Endodermal cell (in vitro differentiated cells): ENCODE measurements around the gene TAMM41. TPM values are rescaled to one million over a fixed set of nuclear protein-coding genes. Genes with fewer than 3 reads are reported as not detected.
"Not testable (repeated sequence)": the region's sequence is repeated elsewhere in the genome, so short reads cannot be mapped to it uniquely, and the experiment has no call there.

Experiments used
- DNase-seq: peaks from one replicate; pipeline ENCODE4 v3.0.0-alpha.2; 2017
- H3K27ac ChIP-seq: 2 replicates; pipeline ENCODE4 v1.5.1; 2013; ENCODE audit warnings: mild to moderate bottlenecking, low read depth, low read length, moderate library complexity
- H3K27me3 ChIP-seq: 2 replicates; pipeline ENCODE4 v1.6.1; 2013; ENCODE audit warnings: mild to moderate bottlenecking, low read length, moderate library complexity; ENCODE audit not compliant: insufficient read depth, control insufficient read depth, poor library complexity, severe bottlenecking
- H3K36me3 ChIP-seq: 2 replicates; pipeline ENCODE4 v1.7.0; 2013; ENCODE audit warnings: mild to moderate bottlenecking, low read length, moderate library complexity; ENCODE audit not compliant: control insufficient read depth, insufficient read depth
- H3K4me1 ChIP-seq: one replicate; pipeline ENCODE4 v1.7.0; 2013; ENCODE audit warnings: low read length; ENCODE audit not compliant: control insufficient read depth, insufficient read depth
- H3K4me3 ChIP-seq: 2 replicates; pipeline ENCODE4 v1.5.1; 2013; ENCODE audit warnings: mild to moderate bottlenecking, low read length, moderate library complexity
- H3K9ac ChIP-seq: 2 replicates; pipeline ENCODE4 v1.6.1; 2013; ENCODE audit warnings: mild to moderate bottlenecking, low read length, moderate library complexity; ENCODE audit not compliant: poor library complexity, severe bottlenecking; ENCODE audit errors: extremely low read depth
- H3K9me3 ChIP-seq: 2 replicates; pipeline ENCODE4 v1.6.1; 2013; ENCODE audit warnings: mild to moderate bottlenecking, low read length, moderate library complexity; ENCODE audit not compliant: control insufficient read depth
- H3K27ac Mint-ChIP-seq: 2 replicates; pipeline ENCODE4 v1.8.0; 2020; ENCODE audit warnings: mixed read lengths
- H3K27me3 Mint-ChIP-seq: 2 replicates; pipeline ENCODE4 v1.8.0; 2021; ENCODE audit warnings: mild to moderate bottlenecking, mixed read lengths; ENCODE audit not compliant: insufficient read depth
- H3K36me3 Mint-ChIP-seq: 2 replicates; pipeline ENCODE4 v1.8.0; 2020; ENCODE audit warnings: low read depth, mixed read lengths
- H3K4me1 Mint-ChIP-seq: 2 replicates; pipeline ENCODE4 v1.8.0; 2020; ENCODE audit warnings: mixed read lengths
- H3K4me3 Mint-ChIP-seq: 2 replicates; pipeline ENCODE4 v1.8.0; 2020; ENCODE audit warnings: mild to moderate bottlenecking, moderate library complexity, mixed read lengths
- H3K9me3 Mint-ChIP-seq: 2 replicates; pipeline ENCODE4 v1.8.0; 2020; ENCODE audit warnings: mild to moderate bottlenecking, mixed read lengths
- CTCF ChIP-seq: fragments of 200-600 bp; sonication (generic); conservative IDR thresholded peaks from 2 replicates; pipeline ENCODE4 v1.5.0; 2021; ENCODE audit warnings: antibody characterized with exemption, mild to moderate bottlenecking
- WGBS, 2 experiments: methylation state at CpG; one replicate each; pipeline versions ENCODE4 v1.1.5 to v1.1.7; 2013; ENCODE audit warnings: missing lambda C conversion rate in 2 of 2, mixed read lengths in 1 of 2; ENCODE audit not compliant: insufficient coverage in 1 of 2, insufficient read length in 1 of 2; 5-methylcytosine and 5-hydroxymethylcytosine counted together
- total RNA-seq, 2 donors: library from RNA; stranded (reverse); fragmentation: NEBNext Ultra II Directional in 1 of 2; extraction: Animal tissue kit (Norgen Biotek cat#: 25700) in 1 of 2; gene quantifications; 2 replicates in 1 of 2; 3 replicates in 1 of 2; pipeline ENCODE4 v1.2.1, GENCODE V29; 2021

The TAMM41 gene
- total RNA-seq, 2 donors from 2014 or later: 28.5 to 31.9 TPM

GRCh38 chr3:11862584-11862983 is 15.9 kb upstream of the TAMM41 start:
- H3K27ac ChIP-seq, H3K4me1 ChIP-seq, H3K4me3 Mint-ChIP-seq, H3K36me3 ChIP-seq, H3K27me3 ChIP-seq, H3K4me1 Mint-ChIP-seq, DNase-seq, H3K27ac Mint-ChIP-seq, H3K4me3 ChIP-seq, H3K9ac ChIP-seq, H3K36me3 Mint-ChIP-seq, H3K9me3 ChIP-seq: not testable (repeated sequence)
- WGBS, 2 experiments: 80 to 82% methylated on average over 1 to 2 of the region's 2 CpGs
- H3K27me3 Mint-ChIP-seq: peaks cover 30% of the 10 kb centered on the region
- peaks cover 13% of the 10 kb centered on the region for H3K9me3 Mint-ChIP-seq

DNA sequence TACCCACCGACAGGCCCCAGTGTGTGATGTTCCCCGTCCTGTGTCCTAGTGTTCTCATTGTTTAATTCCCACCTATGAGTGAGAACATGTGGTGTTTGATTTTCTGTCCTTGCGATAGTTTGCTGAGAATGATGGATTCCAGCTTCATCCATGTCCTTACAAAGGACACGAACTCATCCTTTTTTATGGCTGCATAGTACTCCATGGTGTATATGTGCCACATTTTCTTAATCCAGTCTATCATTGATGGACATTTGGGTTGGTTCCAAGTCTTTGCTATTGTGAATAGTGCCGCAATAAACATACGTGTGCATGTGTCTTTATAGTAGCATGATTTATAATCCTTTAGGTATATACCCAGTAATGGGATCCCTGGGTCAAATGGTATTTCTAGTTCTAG is 15.5 kb upstream of the TAMM41 start:
- 96 to 100% methylated on average over 2 to 4 of the region's 6 CpGs for WGBS, 2 experiments
- H3K27ac ChIP-seq, DNase-seq, H3K27ac Mint-ChIP-seq, H3K9me3 ChIP-seq, H3K4me1 ChIP-seq, H3K27me3 ChIP-seq, H3K36me3 ChIP-seq, H3K4me3 ChIP-seq, H3K9ac ChIP-seq, H3K4me3 Mint-ChIP-seq, H3K36me3 Mint-ChIP-seq, H3K4me1 Mint-ChIP-seq: not testable (repeated sequence)
- H3K27me3 Mint-ChIP-seq: peaks cover 32% of the 10 kb centered on the region
- peaks cover 13% of the 10 kb centered on the region for H3K9me3 Mint-ChIP-seq

DNA sequence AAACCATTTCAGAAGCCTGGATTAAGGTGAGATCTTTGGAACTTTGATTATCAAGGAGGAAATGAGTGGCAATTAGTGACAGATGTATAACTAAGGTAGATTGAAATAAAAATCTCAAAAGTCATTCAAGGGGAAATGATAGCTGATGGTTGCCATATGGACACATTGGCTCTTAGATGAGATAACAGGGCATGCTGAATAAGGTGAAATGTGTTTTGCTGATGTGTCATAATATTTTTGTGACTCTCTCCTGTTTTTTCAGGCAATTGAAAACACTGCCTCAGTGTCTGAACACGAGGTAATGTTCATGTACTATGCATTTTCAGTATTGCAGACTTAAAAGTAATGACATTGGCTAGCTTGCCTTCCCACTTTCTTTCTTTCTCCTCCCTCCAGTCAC is 13.5 kb upstream of the TAMM41 start:
- H3K4me1 Mint-ChIP-seq, H3K4me3 Mint-ChIP-seq: not testable (repeated sequence)
- WGBS, 2 experiments: 67% methylated on average over 1 of the region's 1 CpG; no CpG with 5 or more reads in 1 of the 2 experiments

GRCh38 chr3:11853450-11853849 is 6.8 kb upstream of the TAMM41 start:
- H3K9ac ChIP-seq: no peak overlapping the region
- peaks cover 13% of the 10 kb centered on the region for H3K9me3 ChIP-seq
- H3K4me1 Mint-ChIP-seq: peaks cover 5% of the 10 kb centered on the region
- H3K27ac Mint-ChIP-seq: no peak overlapping the region
- WGBS, 2 experiments: 89 to 100% methylated on average over 3 to 5 of the region's 5 CpGs
- H3K36me3 ChIP-seq: no peaks in the 10 kb centered on the region
- no peaks in the 10 kb centered on the region for H3K4me1 ChIP-seq
- peaks cover 8% of the 10 kb centered on the region for H3K9me3 Mint-ChIP-seq
- H3K36me3 Mint-ChIP-seq: no peaks in the 10 kb centered on the region
- H3K27me3 ChIP-seq: peaks cover 22% of the 10 kb centered on the region
- DNase-seq: no peak
- no peak for TF ChIP-seq CTCF
- no peak overlapping the region for H3K4me3 Mint-ChIP-seq
- no peak overlapping the region for H3K4me3 ChIP-seq
- peaks cover 49% of the 10 kb centered on the region for H3K27me3 Mint-ChIP-seq
- no peak overlapping the region for H3K27ac ChIP-seq

More for the DNA sequence above, 13.5 kb upstream of the TAMM41 start:
- DNase-seq, H3K4me3 ChIP-seq, H3K27ac Mint-ChIP-seq, H3K9me3 ChIP-seq, H3K36me3 Mint-ChIP-seq, H3K4me1 ChIP-seq, H3K36me3 ChIP-seq, H3K27ac ChIP-seq, H3K27me3 ChIP-seq, H3K9ac ChIP-seq: not testable (repeated sequence)
- Mint-ChIP-seq H3K27me3 (peaks cover 27% of the 10 kb centered on the region), H3K9me3 (peaks cover 18% of the 10 kb centered on the region)
